Hematopoietic multipotent progenitor cell treated with erythropoietin and hydrocortisone succinate and interleukin-3 and kit ligand, for 15 days (in vitro differentiated cells): ENCODE results near the gene SDR39U1.
A peak's percentile ranks its signal among the peaks of the same experiment; 100 is the strongest.
"Not testable (repeated sequence)": the region's sequence is repeated elsewhere in the genome, so short reads cannot be mapped to it uniquely, and the experiment has no call there.

Experiments
- DNase-seq: peaks from one replicate; pipeline ENCODE4 v3.0.0-alpha.2; 2015; ENCODE audit warnings: low spot score

SDR39U1 gene

GRCh38 chr14:24442240-24443052 lies at the start of gene SDR39U1:
Gene SDR39U1 (minus strand): TSS chr14:24442776. CDS start chr14:24442769, 7 bp downstream.
- peak; percentile 98 for DNase-seq

GRCh38 chr14:24491586-24492408 lies 49.2 kb upstream of the SDR39U1 start:
- not testable (repeated sequence) for DNase-seq

GRCh38 chr14:24483604-24484252 lies 41.2 kb upstream of the SDR39U1 start:
- no peak for DNase-seq

GRCh38 chr14:24482699-24483303 lies 40.2 kb upstream of the SDR39U1 start:
- not testable (repeated sequence) for DNase-seq

GRCh38 chr14:24481622-24482324 lies 39.2 kb upstream of the SDR39U1 start:
- peak; percentile 6 for DNase-seq

- DNase-seq: not testable (repeated sequence)
Measured at GRCh38 chr14:24479999-24480398, 37.4 kb upstream of the SDR39U1 start.

GRCh38 chr14:24475261-24475660 lies 32.7 kb upstream of the SDR39U1 start:
- no peak for DNase-seq

GRCh38 chr14:24473211-24473610 lies 30.6 kb upstream of the SDR39U1 start:
- no peak for DNase-seq

GRCh38 chr14:24470450-24470849 lies 27.9 kb upstream of the SDR39U1 start:
- DNase-seq: not testable (repeated sequence)

- no peak for DNase-seq
Measured at GRCh38 chr14:24465805-24466204, 23.2 kb upstream of the SDR39U1 start.

GRCh38 chr14:24465368-24465767 lies 22.8 kb upstream of the SDR39U1 start:
- no peak for DNase-seq

GRCh38 chr14:24463884-24464785 lies 21.6 kb upstream of the SDR39U1 start:
- DNase-seq: no peak

GRCh38 chr14:24463017-24463883 lies 20.7 kb upstream of the SDR39U1 start:
- DNase-seq: no peak

- no peak for DNase-seq
Measured at GRCh38 chr14:24461336-24461735, 18.8 kb upstream of the SDR39U1 start.

GRCh38 chr14:24459331-24459730 lies 16.8 kb upstream of the SDR39U1 start:
- DNase-seq: no peak

- DNase-seq: no peak
Measured at GRCh38 chr14:24458736-24459135, 16.2 kb upstream of the SDR39U1 start.

GRCh38 chr14:24456980-24457379 lies 14.4 kb upstream of the SDR39U1 start:
- no peak for DNase-seq

- DNase-seq: not testable (repeated sequence)
Measured at GRCh38 chr14:24450828-24451227, 8.3 kb upstream of the SDR39U1 start.

- no peak for DNase-seq
Measured at GRCh38 chr14:24443053-24443665, 583 bp upstream of the SDR39U1 start.
